ENCODE measurements around the gene CBX5.
"Not testable (repeated sequence)": the region's sequence is repeated elsewhere in the genome, so short reads cannot be mapped to it uniquely, and the experiment has no call there.

The CBX5 gene

GRCh38 chr12:54187075-54187474 is 92.8 kb downstream of the CBX5 start:
- H3K27me3 ChIP-seq (ENCODE audit: insufficient read depth, low read length): peaks cover 24% of the 10 kb centered on the region
- no peaks in the 10 kb centered on the region for H3K9me3 ChIP-seq (ENCODE audit: insufficient read depth, low read depth, low read length)
- H3K27ac ChIP-seq (ENCODE audit: low read length): no peak overlapping the region
- H3K36me3 ChIP-seq (ENCODE audit: insufficient read depth, low read depth, low read length): no peaks in the 10 kb centered on the region
- H3K4me1 ChIP-seq (ENCODE audit: insufficient read depth, low read length): no peaks in the 10 kb centered on the region; the same call in 1 of the 2 replicates
- H3K9ac ChIP-seq (ENCODE audit: low read depth, low read length): no peak overlapping the region
- H3K4me3 ChIP-seq (ENCODE audit: low read length): no peak overlapping the region

DNA sequence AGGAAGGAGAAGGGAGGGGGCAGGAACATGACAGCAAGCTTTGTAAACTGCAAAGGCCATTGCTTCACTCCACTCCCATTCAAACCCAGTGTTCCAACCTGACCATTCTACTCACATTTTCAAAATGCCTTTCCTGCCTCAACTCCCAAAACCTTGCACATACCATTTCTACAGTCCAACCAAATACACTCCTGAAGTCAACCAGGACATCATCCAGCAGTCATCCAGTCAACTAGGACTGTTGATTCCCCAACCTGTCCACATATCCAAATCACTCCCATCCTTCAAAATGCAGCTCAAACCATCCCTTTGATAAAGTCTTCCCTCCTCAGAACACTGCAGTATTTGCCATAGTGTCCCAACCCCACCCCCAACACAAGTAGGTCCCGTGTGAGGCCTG is 94.0 kb downstream of the CBX5 start:
- Histone ChIP-seq H3K36me3 (ENCODE audit: insufficient read depth, low read depth, low read length) (peaks cover 4% of the 10 kb centered on the region; the same call in 1 of the 2 replicates), H3K9ac (ENCODE audit: low read depth, low read length) (no peak overlapping the region), H3K9me3 (ENCODE audit: insufficient read depth, low read depth, low read length) (no peaks in the 10 kb centered on the region), H3K4me1 (ENCODE audit: insufficient read depth, low read length) (no peaks in the 10 kb centered on the region; the same call in 1 of the 2 replicates), H3K27ac (ENCODE audit: low read length) (no peak overlapping the region), H3K4me3 (ENCODE audit: low read length) (no peak overlapping the region), H3K27me3 (ENCODE audit: insufficient read depth, low read length) (peaks cover 14% of the 10 kb centered on the region)

GRCh38 chr12:54185297-54185696 is 94.6 kb downstream of the CBX5 start:
- H3K27me3 ChIP-seq (ENCODE audit: insufficient read depth, low read length); H3K9ac ChIP-seq (ENCODE audit: low read depth, low read length); H3K4me1 ChIP-seq (ENCODE audit: insufficient read depth, low read length); H3K4me3 ChIP-seq (ENCODE audit: low read length); H3K36me3 ChIP-seq (ENCODE audit: insufficient read depth, low read depth, low read length); H3K9me3 ChIP-seq (ENCODE audit: insufficient read depth, low read depth, low read length); H3K27ac ChIP-seq (ENCODE audit: low read length): not testable (repeated sequence)

DNA sequence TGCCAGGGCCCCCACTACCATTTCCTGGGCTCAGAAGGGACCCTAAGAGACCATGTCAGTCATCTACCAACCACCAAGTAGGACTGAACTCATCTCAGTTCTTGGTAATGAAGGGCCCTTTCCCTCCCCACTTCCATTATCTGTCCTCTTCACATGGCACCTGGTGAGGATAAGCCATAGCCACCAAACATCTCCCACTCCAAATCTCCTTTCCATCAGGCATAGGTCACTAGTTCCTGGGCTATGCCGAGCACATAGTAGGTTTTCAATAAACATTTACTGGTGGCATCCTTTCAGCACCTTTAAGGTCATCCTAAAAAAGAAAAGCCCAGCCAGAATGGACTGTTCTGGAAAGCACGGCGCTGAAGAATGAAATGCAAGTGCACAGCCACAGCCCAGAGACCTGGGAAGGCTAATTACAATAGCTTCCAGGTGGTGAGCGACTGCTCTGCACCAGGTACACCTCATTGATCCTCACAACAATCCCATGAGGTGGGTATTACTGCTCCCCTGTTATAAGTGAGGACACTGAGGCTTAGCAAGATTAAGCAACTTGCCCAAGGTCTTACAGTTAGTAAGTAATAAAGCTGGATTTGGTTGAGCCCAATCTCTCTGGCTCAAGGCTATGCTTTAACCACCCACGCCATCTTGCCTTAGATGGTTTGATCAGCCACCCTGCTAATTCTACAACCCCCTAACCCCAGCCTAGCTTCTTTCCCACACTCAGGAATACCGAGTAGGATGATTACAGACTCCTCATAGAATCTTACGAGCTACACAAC is 95.7 kb downstream of the CBX5 start:
- Histone ChIP-seq H3K9me3 (ENCODE audit: insufficient read depth, low read depth, low read length) (no peaks in the 10 kb centered on the region), H3K4me1 (ENCODE audit: insufficient read depth, low read length) (no peaks in the 10 kb centered on the region; the same call in 1 of the 2 replicates), H3K36me3 (ENCODE audit: insufficient read depth, low read depth, low read length) (peaks cover 4% of the 10 kb centered on the region; the same call in 1 of the 2 replicates), H3K4me3 (ENCODE audit: low read length) (no peak overlapping the region), H3K27me3 (ENCODE audit: insufficient read depth, low read length) (peaks cover 12% of the 10 kb centered on the region), H3K9ac (ENCODE audit: low read depth, low read length) (no peak overlapping the region), H3K27ac (ENCODE audit: low read length) (no peak overlapping the region)

GRCh38 chr12:54182981-54183380 is 96.9 kb downstream of the CBX5 start:
- peaks cover 4% of the 10 kb centered on the region; the same call in 1 of the 2 replicates for H3K36me3 ChIP-seq (ENCODE audit: insufficient read depth, low read depth, low read length)
- H3K9ac ChIP-seq (ENCODE audit: low read depth, low read length): no peak overlapping the region
- no peak overlapping the region for H3K4me3 ChIP-seq (ENCODE audit: low read length)
- H3K27ac ChIP-seq (ENCODE audit: low read length): no peak overlapping the region
- H3K27me3 ChIP-seq (ENCODE audit: insufficient read depth, low read length): peaks cover 24% of the 10 kb centered on the region
- no peaks in the 10 kb centered on the region for H3K9me3 ChIP-seq (ENCODE audit: insufficient read depth, low read depth, low read length)
- H3K4me1 ChIP-seq (ENCODE audit: insufficient read depth, low read length): no peaks in the 10 kb centered on the region; the same call in 1 of the 2 replicates

GRCh38 chr12:54182086-54182485 is 97.8 kb downstream of the CBX5 start:
- no peaks in the 10 kb centered on the region; the same call in 1 of the 2 replicates for H3K4me1 ChIP-seq (ENCODE audit: insufficient read depth, low read length)
- no peak overlapping the region for H3K9ac ChIP-seq (ENCODE audit: low read depth, low read length)
- no peak overlapping the region for H3K4me3 ChIP-seq (ENCODE audit: low read length)
- H3K9me3 ChIP-seq (ENCODE audit: insufficient read depth, low read depth, low read length): no peaks in the 10 kb centered on the region
- H3K36me3 ChIP-seq (ENCODE audit: insufficient read depth, low read depth, low read length): peaks cover 4% of the 10 kb centered on the region; the same call in 1 of the 2 replicates
- H3K27ac ChIP-seq (ENCODE audit: low read length): no peak overlapping the region
- H3K27me3 ChIP-seq (ENCODE audit: insufficient read depth, low read length): peaks cover 33% of the 10 kb centered on the region

All from iPS-20b (cell line).